HG02678 (cell line): ENCODE data around the gene SLC6A6.

Experiments used
- ATAC-seq: cut with Tn5 transposase; IDR thresholded peaks from one replicate; pipeline ENCODE4 v1.9.1; 2021; ENCODE audit warnings: mild to moderate bottlenecking, moderate library complexity; ENCODE audit not compliant: unreplicated experiment

SLC6A6 gene

DNA sequence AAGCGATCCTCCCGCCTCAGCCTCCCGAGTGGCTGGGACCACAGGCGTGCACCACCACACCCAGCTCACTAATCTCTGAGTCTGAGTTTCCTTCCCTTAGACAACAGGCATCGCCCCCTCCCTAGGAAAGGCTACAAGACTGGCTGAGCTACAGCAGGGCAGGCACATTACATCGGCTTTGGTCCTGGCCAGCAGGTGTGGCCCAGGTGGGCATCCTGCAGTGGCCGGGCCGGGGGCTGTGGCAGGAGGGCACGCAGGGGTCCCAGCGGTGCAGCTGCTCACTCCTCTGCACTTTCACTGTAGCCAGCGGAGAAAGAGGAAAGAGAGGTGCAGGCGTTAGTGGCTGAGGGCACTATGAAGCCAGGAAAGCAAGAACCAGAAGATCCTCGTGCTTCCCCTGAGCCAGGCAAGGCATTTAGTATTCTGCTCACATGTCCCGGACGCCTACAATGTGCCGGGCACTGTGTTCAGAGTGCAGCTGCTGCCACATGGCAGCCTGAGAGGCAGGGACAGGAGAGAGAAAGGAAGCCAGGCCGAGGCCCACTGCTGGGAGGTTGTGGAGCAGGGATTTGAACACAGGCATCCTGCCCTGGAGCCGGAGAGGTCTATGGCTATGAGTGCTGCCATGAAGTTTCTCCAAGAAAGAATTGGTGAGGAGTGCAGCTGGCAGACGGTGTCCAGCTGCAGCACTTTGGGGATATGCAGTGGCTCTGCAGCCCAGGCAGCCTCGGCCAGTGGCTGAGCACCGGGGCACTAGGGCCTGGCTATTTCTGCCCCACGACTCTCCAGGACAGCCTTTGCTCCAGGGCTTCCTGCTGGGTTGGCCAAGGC lies 115.4 kb downstream of the SLC6A6 start:
- ATAC-seq, result no peak

DNA sequence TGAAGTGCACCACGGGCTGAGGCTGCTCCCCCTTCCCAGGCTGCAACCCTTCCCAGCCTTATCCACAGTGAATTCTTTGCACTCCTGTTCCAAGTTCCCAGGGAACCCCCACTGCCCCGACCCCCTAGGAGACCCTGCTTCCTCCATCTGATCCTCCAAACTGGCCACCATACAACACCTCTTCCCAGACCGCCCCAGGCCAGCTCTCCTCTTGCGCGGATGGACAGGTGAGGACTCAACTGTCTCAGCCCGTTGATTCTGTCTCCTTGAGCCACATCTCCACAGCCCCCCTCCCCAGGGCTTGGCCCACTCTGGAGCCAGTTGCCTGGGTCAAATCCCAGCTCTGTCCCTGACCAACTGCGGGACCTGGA lies 116.0 kb downstream of the SLC6A6 start:
- ATAC-seq, result no peak

- no peak for ATAC-seq
Measured at GRCh38 chr3:14518893-14519292, 116.5 kb downstream of the SLC6A6 start.

- ATAC-seq, result no peak
Measured at GRCh38 chr3:14519406-14519805, 117.0 kb downstream of the SLC6A6 start.

DNA sequence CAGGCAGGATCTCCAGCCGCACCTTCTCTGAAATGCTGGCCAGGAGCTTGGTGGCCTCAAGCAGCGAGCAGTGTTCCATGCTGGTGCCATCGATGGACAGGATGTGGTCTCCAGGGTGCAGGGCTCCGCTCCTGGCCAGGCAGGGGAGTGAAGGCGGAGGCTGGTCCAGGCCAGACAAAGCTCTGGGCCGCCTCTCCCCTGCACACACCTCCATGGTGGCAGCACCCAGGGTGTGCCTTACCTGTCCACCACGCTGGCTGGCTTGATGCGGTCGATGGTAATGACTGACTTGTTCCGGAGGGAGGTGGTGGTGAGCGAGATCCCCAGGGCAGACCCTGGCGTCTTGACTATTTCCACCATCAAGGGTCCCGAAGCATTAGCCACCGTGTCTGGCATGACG lies 117.7 kb downstream of the SLC6A6 start:
- no peak for ATAC-seq

GRCh38 chr3:14520967-14521366 lies 118.6 kb downstream of the SLC6A6 start:
- ATAC-seq, result no peak

- ATAC-seq, result no peak
Measured at GRCh38 chr3:14521611-14522010, 119.2 kb downstream of the SLC6A6 start.

GRCh38 chr3:14522129-14522691 lies 119.8 kb downstream of the SLC6A6 start:
- ATAC-seq, result no peak

DNA sequence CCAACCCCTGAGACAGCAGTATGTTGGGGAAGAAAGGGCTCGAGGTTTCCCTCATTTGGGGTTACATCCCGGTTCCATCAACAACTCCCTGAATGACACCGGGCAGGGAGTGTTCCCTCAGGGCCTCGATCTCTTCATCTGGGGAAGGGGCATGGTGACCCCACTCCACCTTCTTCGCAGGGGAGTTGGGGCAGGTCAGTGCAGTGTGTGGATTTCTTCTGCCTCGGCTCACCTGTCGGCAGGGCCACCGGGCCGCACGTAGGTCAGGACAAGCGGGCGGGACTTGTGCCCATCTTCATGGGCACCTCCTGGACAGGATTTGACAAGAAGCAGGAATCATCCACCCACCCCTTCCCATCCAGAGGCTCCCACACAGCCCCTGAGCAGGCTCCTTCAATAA lies 120.4 kb downstream of the SLC6A6 start:
- ATAC-seq, result no peak

DNA sequence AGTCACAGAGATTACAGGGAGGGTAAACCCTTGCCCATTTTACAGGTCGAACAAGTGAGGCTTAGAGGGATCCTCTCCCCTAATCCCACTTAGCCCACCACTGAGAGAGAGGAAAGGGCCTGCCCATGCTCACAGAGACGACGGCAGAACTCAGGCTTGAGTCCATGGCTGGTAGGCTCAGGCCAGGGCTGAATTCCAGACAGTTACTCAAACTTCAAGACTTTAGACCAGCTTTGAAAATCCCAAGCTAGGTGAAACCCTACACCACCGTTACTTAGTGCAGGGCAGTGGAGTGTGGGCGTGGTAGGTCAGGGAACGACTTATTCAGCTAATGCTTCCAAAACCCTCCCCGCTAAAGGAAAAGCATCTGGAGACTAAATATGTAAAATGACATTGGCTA lies 121.4 kb downstream of the SLC6A6 start:
- no peak for ATAC-seq

DNA sequence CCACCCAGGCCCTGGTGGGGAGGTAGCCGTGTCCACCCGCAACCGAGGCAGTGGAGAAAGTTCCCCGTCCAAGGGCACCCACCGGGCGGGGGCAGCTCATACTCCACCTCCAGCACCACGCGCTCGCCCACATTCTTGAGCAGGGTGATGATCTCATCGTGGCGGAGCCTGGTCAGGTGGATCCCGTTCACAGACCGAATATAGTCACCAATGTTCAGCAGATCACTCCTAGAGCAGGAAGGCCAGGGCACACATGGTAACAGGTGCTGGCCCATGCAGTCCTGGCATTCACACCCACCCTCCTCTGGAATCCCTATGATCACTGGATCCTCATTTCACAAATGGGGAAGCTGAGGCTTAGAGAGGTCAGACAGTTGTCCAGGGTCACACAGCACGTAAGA lies 121.9 kb downstream of the SLC6A6 start:
- ATAC-seq, result no peak

DNA sequence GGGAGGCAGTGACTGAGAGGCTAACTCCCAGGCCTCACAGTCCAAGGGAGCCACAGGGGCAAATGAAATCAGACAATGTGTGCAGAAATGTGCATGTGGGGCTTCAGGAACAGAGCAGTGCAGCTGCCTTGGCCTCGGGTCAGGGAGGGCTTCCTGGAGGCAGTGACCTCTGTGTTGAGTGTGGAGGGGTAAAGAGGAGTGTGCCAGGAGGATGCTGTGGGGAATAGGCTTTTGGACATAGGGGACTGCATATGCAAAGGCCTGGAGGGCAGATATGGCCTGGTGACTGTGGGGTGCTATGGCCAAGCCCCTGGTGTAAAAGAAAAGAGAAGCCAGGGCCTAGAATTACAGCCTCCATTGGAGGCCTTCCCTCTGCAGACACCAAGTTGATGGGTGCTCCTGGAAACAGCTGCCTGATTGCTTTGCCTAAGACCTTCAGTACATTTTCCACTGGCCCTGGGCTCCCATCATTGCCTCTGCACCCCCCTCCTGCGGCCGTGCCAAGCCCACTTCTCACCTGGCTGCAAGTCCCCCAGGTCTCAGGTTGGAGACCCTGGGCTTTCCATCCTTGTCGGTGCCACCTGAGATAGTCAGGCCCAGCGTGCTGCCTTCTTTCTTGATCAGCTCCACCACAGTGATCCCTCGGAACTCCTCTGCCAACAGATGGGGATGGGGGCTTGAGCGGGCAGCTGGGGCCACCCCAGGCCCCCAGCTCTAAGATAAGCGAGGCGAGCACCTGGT lies 122.7 kb downstream of the SLC6A6 start:
- no peak for ATAC-seq

- no peak for ATAC-seq
Measured at GRCh38 chr3:14525685-14526631, 123.6 kb downstream of the SLC6A6 start.

GRCh38 chr3:14528081-14528480 lies 125.7 kb downstream of the SLC6A6 start:
- no peak for ATAC-seq

GRCh38 chr3:14531856-14532395 lies 129.5 kb downstream of the SLC6A6 start:
- no peak for ATAC-seq

DNA sequence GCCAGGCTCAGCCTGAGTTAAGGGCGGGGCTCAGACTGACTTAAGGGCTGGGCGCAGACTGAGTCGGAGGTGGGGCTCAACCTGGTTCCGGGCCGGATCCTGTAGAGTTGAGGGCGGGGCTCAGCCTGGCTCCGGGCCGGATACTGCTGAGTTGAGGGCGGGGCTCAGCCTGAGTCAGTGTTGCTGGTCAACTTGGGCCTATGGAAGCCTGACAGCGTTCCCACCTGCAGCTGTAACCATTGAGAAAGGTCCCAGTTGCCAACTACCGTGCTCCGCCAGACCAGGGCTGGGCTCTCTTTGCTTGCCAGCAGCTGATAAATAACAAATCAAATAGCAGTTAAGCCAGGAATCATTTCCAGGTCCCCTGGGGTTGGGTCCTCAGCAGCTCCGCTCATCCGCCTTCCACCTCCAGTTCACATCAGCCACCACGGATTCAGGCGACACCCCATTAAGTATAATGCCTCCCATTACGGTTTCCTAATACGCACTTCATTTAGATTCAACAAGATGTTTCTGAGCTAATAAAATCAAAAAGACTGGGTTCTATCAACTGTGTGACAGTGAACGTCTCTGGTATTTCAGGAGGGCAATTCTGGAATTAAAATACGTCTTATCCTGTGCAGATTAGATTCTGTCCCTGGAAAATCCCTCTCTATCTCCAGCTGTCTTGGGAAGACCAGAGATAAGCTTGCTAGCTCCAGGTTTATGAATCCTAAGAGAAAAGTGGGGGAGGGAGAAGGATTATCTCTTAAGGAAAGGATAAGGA lies 130.5 kb downstream of the SLC6A6 start:
- ATAC-seq, result no peak

DNA sequence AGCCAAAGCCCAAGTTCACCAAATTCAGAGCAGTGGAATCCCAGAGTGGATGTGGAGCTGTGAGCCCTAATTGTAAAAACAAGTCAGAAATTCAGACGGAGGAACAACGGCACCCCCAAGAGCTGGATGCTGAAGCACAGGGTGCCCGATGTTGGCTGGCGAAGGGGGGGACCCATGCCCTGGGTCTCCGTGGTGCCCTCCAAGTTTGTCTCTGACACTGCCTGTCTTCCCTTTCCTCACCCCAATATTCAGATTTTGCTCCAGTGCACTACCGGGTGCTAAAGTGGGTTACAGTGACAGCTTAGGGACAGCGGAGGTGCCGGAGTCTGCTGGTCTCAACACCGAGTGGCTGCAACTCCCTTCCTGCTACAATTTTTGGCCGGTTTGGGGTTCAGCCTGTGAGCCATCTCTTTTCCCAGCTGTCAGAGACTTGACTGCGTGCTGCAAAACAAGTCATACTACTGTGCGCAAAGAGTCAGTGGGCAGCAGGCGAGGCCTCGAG lies 131.1 kb downstream of the SLC6A6 start:
- no peak for ATAC-seq

- no peak for ATAC-seq
Measured at GRCh38 chr3:14534516-14535191, 132.2 kb downstream of the SLC6A6 start.

- no peak for ATAC-seq
Measured at GRCh38 chr3:14535616-14536015, 133.2 kb downstream of the SLC6A6 start.
